ENCODE measurements around the gene HSF5. TPM values are rescaled to one million over a fixed set of nuclear protein-coding genes. Genes with fewer than 3 reads are reported as not detected.

Gene HSF5
- total and polyA plus RNA-seq, 2 of the 13 experiments (the other 11 are each of a cell fraction or from before 2014, with no cell fraction given) = not detected

DNA sequence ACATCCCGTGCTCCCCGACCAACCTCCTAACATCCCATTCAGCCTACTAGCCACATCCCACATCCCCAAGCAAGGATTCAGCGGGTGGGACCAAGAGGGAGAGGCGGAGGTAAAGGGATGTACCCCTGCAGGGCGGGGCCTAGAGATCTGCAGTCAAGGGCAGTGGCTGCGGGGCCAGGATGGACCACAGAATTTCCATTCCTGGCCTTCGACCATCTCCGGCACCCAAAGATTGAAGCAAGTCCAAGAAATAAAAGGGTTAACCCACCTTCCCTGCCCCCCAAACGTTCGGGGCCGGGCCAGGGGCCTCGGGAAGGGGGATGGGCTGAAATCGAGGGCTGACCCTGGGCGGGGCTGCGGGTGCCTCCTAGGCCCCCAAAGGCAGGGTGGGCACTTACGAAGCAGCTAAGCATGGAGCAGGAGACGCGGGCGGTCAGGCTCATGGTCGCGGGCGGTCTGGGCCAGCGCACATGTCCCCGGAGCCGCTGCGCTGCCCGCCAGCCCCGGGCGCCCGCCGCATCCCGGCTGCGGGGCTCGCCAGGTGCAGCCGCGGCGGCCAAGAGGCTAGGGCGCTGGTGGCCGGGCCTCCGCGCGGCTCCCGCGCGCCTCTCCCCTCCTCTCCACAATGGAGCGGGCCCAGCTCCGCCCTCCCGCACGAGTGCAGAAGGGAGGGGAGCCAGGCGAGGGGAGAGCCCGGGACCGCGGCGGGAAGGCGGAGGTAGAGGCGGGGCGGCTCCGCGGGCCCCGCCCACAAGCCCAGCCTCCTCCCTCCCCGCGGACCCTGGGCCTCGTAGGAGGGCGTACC is 26.0 kb upstream of the HSF5 start, which contains the start of gene MTMR4 (continued):
- TF ChIP-seq ZNF646 (CRISPR knock-in tag; IDR thresholded peaks at IDR 0.05) = no peak
- no peak for TF ChIP-seq ZNF180 (CRISPR knock-in tag; IDR thresholded peaks at IDR 0.05; ENCODE audit: borderline replicate concordance, low read depth)
- TF ChIP-seq HNF4G (IDR thresholded peaks at IDR 0.05; ENCODE audit: borderline replicate concordance, low read depth, low read length) = no peak
- TF ChIP-seq HNF4G (CRISPR knock-in tag; IDR thresholded peaks at IDR 0.05; ENCODE audit: borderline replicate concordance, low read depth) = no peak
- no peak for TF ChIP-seq TRIM24 (CRISPR knock-in tag; IDR thresholded peaks at IDR 0.05)
- TF ChIP-seq, protein P1, sequence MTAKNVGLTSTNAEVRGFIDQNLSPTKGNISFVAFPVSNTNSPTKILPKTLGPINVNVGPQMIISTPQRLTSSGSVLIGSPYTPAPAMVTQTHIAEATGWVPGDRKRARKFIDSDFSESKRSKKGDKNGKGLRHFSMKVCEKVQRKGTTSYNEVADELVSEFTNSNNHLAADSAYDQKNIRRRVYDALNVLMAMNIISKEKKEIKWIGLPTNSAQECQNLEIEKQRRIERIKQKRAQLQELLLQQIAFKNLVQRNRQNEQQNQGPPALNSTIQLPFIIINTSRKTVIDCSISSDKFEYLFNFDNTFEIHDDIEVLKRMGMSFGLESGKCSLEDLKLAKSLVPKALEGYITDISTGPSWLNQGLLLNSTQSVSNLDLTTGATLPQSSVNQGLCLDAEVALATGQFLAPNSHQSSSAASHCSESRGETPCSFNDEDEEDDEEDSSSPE (CRISPR knock-in tag; IDR thresholded peaks at IDR 0.05) = peak; percentile 65
- TF ChIP-seq, protein P2, sequence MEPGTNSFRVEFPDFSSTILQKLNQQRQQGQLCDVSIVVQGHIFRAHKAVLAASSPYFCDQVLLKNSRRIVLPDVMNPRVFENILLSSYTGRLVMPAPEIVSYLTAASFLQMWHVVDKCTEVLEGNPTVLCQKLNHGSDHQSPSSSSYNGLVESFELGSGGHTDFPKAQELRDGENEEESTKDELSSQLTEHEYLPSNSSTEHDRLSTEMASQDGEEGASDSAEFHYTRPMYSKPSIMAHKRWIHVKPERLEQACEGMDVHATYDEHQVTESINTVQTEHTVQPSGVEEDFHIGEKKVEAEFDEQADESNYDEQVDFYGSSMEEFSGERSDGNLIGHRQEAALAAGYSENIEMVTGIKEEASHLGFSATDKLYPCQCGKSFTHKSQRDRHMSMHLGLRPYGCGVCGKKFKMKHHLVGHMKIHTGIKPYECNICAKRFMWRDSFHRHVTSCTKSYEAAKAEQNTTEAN (CRISPR knock-in tag; conservative IDR thresholded peaks at IDR 0.05) = no peak
- no peak for TF ChIP-seq RNF219 (CRISPR knock-in tag; IDR thresholded peaks at IDR 0.05)
- no peak for TF ChIP-seq JDP2 (CRISPR knock-in tag; IDR thresholded peaks at IDR 0.05; ENCODE audit: borderline replicate concordance)
- no peak for TF ChIP-seq ZNF451 (CRISPR knock-in tag; IDR thresholded peaks at IDR 0.05)
- no peak for TF ChIP-seq ZNF10 (CRISPR knock-in tag; IDR thresholded peaks at IDR 0.05; ENCODE audit: borderline replicate concordance, low read depth)
- no peak for TF ChIP-seq ZNF329 (CRISPR knock-in tag; IDR thresholded peaks at IDR 0.05; ENCODE audit: low read depth)
- no peak for TF ChIP-seq NCOA5 (CRISPR knock-in tag; IDR thresholded peaks at IDR 0.05)
- no peak for TF ChIP-seq ZC3H4 (CRISPR knock-in tag; IDR thresholded peaks at IDR 0.05; ENCODE audit: borderline replicate concordance)
- no peak for TF ChIP-seq ELF1 (CRISPR knock-in tag; IDR thresholded peaks at IDR 0.05)

All from HepG2 (cell line).